ENCODE data around the gene ARSG.
"Not testable (repeated sequence)": the region's sequence is repeated elsewhere in the genome, so short reads cannot be mapped to it uniquely, and the experiment has no call there.

The ARSG gene

DNA sequence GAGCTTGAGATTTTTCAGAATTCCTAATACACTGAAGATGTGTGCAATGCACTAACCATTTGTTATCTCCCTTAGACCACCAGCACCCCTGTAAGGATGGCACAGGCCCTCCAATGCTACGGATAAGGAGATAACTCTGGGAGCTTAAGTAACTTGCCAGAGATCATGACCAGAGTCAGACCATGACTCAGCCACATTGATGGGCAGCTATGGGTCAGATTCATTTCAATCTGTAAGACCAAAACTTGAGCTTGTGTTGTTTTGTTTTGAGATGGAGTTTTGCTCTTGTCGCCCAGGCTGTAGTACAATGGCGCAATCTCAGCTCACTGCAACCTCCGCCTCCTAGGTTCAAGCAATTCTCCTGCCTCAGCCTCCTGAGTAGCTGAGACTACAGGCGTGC lies 63.8 kb downstream of the ARSG start:
- not testable (repeated sequence) for H3K4me3 ChIP-seq (ENCODE audit: low read depth, low read length); H3K27ac ChIP-seq (ENCODE audit: low read depth, low read length); H3K9me3 ChIP-seq (ENCODE audit: control insufficient read depth, insufficient read depth, low read depth, low read length); H3K27me3 ChIP-seq (ENCODE audit: control insufficient read depth, insufficient read depth, low read length); H3K36me3 ChIP-seq (ENCODE audit: control insufficient read depth, insufficient read depth, low read length); H3K9ac ChIP-seq (ENCODE audit: low read length)
- peaks cover 10% of the 10 kb centered on the region for H3K4me1 ChIP-seq (ENCODE audit: control insufficient read depth, insufficient read depth, low read length)

DNA sequence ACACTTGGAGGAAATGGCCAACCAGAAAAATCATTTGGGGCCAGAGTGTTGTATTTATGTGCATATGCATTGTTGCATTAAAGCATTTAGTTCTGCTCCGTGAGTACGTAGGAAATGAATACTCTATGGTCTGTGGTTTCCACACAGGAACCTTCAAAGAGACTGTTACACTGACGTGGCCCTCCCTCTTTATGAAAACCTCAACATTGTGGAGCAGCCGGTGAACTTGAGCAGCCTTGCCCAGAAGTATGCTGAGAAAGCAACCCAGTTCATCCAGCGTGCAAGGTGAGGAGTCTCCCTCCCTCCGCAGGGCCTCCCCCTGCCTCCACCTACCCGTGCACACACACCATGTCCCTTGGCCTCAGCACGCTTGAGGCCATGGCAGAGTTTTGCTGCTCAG lies 65.2 kb downstream of the ARSG start:
- H3K4me1 ChIP-seq (ENCODE audit: control insufficient read depth, insufficient read depth, low read length): peaks cover 16% of the 10 kb centered on the region
- H3K4me3 ChIP-seq (ENCODE audit: low read depth, low read length): no peak overlapping the region
- H3K27me3 ChIP-seq (ENCODE audit: control insufficient read depth, insufficient read depth, low read length): no peaks in the 10 kb centered on the region
- no peak overlapping the region for H3K27ac ChIP-seq (ENCODE audit: low read depth, low read length)
- no peak overlapping the region for H3K9ac ChIP-seq (ENCODE audit: low read length)
- H3K9me3 ChIP-seq (ENCODE audit: control insufficient read depth, insufficient read depth, low read depth, low read length): no peaks in the 10 kb centered on the region
- H3K36me3 ChIP-seq (ENCODE audit: control insufficient read depth, insufficient read depth, low read length): no peaks in the 10 kb centered on the region; the same call in 1 of the 2 replicates

DNA sequence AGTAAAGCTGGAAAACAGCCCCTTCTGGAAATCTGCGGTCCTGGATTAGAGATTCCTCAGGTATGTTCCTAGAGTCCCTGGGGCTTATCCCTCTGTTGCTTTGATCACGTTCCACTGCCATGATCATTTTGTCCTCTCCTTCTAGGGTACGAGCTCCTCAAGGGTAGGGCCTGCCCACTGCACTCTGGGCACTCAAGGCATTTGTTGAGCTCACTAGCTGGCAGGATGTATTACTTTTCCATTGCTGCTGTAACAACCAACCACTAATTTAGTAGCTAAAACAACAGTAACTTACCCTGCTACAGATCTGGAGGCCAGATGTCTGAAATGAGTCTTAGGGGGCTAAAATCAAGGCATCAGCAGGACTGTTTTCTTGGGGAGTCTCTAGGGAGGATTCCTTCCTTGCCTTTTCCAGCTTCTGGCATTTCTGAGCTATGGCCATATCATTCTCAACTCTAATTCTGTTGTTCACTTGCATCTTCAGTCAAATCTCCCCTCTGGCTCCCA lies 65.7 kb downstream of the ARSG start:
- no peak overlapping the region for H3K27ac ChIP-seq (ENCODE audit: low read depth, low read length)

DNA sequence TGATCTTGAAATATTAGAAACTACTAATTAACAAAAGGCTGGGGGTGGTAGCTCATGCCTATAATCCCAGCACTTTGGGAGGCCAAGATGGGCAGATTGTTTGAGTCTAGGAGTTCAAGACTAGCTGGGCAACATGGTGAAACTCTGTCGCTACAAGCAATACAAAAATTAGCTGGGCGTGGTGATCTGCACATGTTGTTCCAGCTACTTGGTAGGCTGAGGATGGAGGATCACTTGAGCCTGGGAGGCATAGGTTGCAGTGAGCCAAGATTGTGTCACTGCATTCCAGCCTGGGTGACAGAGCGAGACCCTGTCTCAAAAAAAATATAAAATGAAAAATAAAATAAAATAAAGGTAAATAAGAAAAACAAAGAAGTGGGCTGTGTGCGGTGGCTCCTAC lies 66.6 kb downstream of the ARSG start:
- Histone ChIP-seq H3K9ac (ENCODE audit: low read length) (no peak overlapping the region), H3K27ac (ENCODE audit: low read depth, low read length) (no peak overlapping the region), H3K27me3 (ENCODE audit: control insufficient read depth, insufficient read depth, low read length) (no peaks in the 10 kb centered on the region), H3K4me1 (ENCODE audit: control insufficient read depth, insufficient read depth, low read length) (peaks cover 16% of the 10 kb centered on the region), H3K9me3 (ENCODE audit: control insufficient read depth, insufficient read depth, low read depth, low read length) (no peaks in the 10 kb centered on the region), H3K36me3 (ENCODE audit: control insufficient read depth, insufficient read depth, low read length) (no peaks in the 10 kb centered on the region; the same call in 1 of the 2 replicates), H3K4me3 (ENCODE audit: low read depth, low read length) (no peak overlapping the region)

More for the DNA sequence above, 65.7 kb downstream of the ARSG start:
- Histone ChIP-seq H3K9me3 (ENCODE audit: control insufficient read depth, insufficient read depth, low read depth, low read length) (no peaks in the 10 kb centered on the region), H3K4me3 (ENCODE audit: low read depth, low read length) (no peak overlapping the region), H3K36me3 (ENCODE audit: control insufficient read depth, insufficient read depth, low read length) (no peaks in the 10 kb centered on the region; the same call in 1 of the 2 replicates), H3K4me1 (ENCODE audit: control insufficient read depth, insufficient read depth, low read length) (peaks cover 16% of the 10 kb centered on the region), H3K9ac (ENCODE audit: low read length) (no peak overlapping the region), H3K27me3 (ENCODE audit: control insufficient read depth, insufficient read depth, low read length) (no peaks in the 10 kb centered on the region)

DNA sequence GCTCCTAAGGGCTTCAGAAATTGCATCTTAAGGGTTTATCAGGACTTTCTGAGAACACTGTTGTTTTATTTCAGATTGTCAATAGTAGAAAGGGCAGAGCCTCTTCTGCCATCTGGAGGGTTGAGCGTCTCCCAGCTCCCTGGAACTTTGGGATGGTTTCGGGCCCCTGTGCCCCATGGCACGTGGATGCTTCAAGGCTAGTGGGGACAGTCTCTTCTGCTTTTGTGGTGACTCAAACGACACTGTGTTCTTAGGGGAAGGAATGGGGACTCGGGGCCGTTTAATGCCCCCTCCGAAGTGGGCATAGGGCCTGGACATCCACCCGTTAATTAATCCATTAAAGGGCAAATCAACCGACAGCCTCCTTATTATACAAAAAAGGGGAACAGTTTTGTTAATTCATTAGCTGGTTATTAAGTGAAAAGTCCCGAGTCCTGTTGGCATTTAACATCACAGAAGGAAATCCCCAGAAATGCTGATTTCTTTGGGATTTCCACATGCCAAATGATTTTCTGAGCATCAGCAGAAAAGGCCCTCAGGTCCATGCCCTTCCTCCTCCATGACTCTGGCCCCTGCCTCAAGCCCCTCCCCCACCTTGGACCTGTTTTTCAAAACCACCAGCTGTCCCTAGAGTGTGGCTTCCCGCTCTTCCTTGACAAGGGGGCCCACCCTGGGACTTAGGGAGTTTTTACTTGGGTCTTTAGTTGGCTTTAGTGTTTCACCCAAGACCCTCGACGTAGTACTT lies 68.7 kb downstream of the ARSG start:
- no peaks in the 10 kb centered on the region; the same call in 1 of the 2 replicates for H3K36me3 ChIP-seq (ENCODE audit: control insufficient read depth, insufficient read depth, low read length)
- H3K27ac ChIP-seq (ENCODE audit: low read depth, low read length): no peak overlapping the region
- no peak overlapping the region for H3K9ac ChIP-seq (ENCODE audit: low read length)
- no peaks in the 10 kb centered on the region for H3K27me3 ChIP-seq (ENCODE audit: control insufficient read depth, insufficient read depth, low read length)
- H3K4me3 ChIP-seq (ENCODE audit: low read depth, low read length): no peak overlapping the region
- peaks cover 16% of the 10 kb centered on the region for H3K4me1 ChIP-seq (ENCODE audit: control insufficient read depth, insufficient read depth, low read length)
- H3K9me3 ChIP-seq (ENCODE audit: control insufficient read depth, insufficient read depth, low read depth, low read length): no peaks in the 10 kb centered on the region

DNA sequence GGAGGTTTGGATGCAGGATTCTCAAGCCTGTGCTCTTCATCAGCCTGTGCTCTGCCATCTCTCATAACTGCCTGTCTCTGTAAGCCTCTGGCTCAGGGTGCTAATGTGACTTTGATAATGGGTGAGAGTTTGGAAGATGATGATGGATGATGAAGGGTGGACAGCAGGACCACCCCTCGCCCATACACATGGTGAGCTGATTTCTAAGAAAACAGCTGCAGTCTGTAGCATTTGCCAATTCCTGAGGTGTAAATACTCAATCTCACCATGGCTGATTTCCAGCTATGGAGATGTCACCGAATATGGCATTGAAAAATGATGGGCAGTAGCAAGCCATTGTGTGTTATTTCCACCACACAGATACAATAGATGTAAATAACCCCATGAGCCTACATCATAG lies 74.2 kb downstream of the ARSG start:
- Histone ChIP-seq H3K36me3 (ENCODE audit: control insufficient read depth, insufficient read depth, low read length) (no peaks in the 10 kb centered on the region), H3K27ac (ENCODE audit: low read depth, low read length) (no peak overlapping the region), H3K27me3 (ENCODE audit: control insufficient read depth, insufficient read depth, low read length) (no peaks in the 10 kb centered on the region), H3K9ac (ENCODE audit: low read length) (no peak overlapping the region), H3K4me1 (ENCODE audit: control insufficient read depth, insufficient read depth, low read length) (peaks cover 2% of the 10 kb centered on the region; the same call in 1 of the 2 replicates), H3K4me3 (ENCODE audit: low read depth, low read length) (no peak overlapping the region), H3K9me3 (ENCODE audit: control insufficient read depth, insufficient read depth, low read depth, low read length) (no peaks in the 10 kb centered on the region)

DNA sequence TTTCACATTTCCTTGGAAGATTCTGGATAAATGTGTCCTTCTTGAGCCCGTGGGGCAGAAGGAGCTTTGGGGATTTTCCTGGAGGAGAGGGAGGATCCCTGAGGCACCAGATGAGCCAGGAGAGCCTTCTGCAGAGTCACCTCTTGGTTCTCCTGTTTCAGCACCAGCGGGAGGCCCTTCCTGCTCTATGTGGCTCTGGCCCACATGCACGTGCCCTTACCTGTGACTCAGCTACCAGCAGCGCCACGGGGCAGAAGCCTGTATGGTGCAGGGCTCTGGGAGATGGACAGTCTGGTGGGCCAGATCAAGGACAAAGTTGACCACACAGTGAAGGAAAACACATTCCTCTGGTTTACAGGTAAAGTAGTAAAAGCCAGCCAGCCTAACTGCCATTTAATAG lies 77.1 kb downstream of the ARSG start:
- no peaks in the 10 kb centered on the region for H3K9me3 ChIP-seq (ENCODE audit: control insufficient read depth, insufficient read depth, low read depth, low read length)
- H3K27ac ChIP-seq (ENCODE audit: low read depth, low read length): no peak overlapping the region
- H3K36me3 ChIP-seq (ENCODE audit: control insufficient read depth, insufficient read depth, low read length): no peaks in the 10 kb centered on the region
- no peaks in the 10 kb centered on the region for H3K4me1 ChIP-seq (ENCODE audit: control insufficient read depth, insufficient read depth, low read length)
- H3K4me3 ChIP-seq (ENCODE audit: low read depth, low read length): no peak overlapping the region
- no peaks in the 10 kb centered on the region for H3K27me3 ChIP-seq (ENCODE audit: control insufficient read depth, insufficient read depth, low read length)
- no peak overlapping the region for H3K9ac ChIP-seq (ENCODE audit: low read length)

DNA sequence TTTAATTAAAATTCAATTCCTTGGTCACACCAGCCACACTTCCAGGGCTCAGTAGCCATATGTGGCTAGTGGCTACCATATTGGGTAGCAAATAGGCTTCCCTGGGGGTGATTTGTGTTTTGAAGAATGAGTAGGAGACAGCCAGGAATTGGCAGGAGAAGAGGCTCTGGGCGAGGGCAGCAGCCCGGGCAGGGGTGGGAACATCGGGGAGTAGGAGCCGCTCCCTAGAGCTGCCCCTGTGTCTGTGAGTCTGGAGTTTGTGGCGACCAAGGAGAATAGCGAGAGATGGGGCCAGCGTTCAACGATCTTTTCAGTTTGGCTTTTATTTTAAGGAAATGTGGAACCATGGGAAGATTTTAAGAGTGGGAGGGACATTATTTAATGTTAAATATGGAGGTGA lies 84.3 kb downstream of the ARSG start:
- Histone ChIP-seq H3K9me3 (ENCODE audit: control insufficient read depth, insufficient read depth, low read depth, low read length) (no peaks in the 10 kb centered on the region), H3K4me3 (ENCODE audit: low read depth, low read length) (no peak overlapping the region), H3K36me3 (ENCODE audit: control insufficient read depth, insufficient read depth, low read length) (no peaks in the 10 kb centered on the region), H3K27ac (ENCODE audit: low read depth, low read length) (no peak overlapping the region), H3K27me3 (ENCODE audit: control insufficient read depth, insufficient read depth, low read length) (no peaks in the 10 kb centered on the region), H3K4me1 (ENCODE audit: control insufficient read depth, insufficient read depth, low read length) (peaks cover 23% of the 10 kb centered on the region), H3K9ac (ENCODE audit: low read length) (no peak overlapping the region)

DNA sequence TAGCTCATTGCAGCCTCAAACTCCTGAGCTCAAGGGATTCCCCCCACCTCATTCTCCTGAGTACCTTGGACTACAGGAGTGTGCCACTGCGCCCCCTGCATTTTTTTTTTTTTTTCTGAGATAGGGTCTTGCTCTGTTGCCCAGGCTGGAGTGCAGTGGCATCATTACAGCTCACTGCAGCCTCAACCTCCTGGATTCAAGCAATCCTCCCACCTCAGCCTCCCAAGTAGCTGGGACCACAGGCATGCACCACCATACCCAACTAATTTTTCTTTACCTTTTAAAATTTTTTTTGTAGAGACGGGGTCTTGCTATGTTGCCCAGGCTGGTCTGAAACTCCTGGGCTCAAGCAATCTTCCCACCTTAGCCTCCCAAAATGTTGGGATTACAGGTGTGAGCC lies 84.9 kb downstream of the ARSG start:
- H3K36me3 ChIP-seq (ENCODE audit: control insufficient read depth, insufficient read depth, low read length); H3K27me3 ChIP-seq (ENCODE audit: control insufficient read depth, insufficient read depth, low read length); H3K4me3 ChIP-seq (ENCODE audit: low read depth, low read length); H3K9ac ChIP-seq (ENCODE audit: low read length); H3K9me3 ChIP-seq (ENCODE audit: control insufficient read depth, insufficient read depth, low read depth, low read length); H3K27ac ChIP-seq (ENCODE audit: low read depth, low read length): not testable (repeated sequence)
- peaks cover 23% of the 10 kb centered on the region for H3K4me1 ChIP-seq (ENCODE audit: control insufficient read depth, insufficient read depth, low read length)

DNA sequence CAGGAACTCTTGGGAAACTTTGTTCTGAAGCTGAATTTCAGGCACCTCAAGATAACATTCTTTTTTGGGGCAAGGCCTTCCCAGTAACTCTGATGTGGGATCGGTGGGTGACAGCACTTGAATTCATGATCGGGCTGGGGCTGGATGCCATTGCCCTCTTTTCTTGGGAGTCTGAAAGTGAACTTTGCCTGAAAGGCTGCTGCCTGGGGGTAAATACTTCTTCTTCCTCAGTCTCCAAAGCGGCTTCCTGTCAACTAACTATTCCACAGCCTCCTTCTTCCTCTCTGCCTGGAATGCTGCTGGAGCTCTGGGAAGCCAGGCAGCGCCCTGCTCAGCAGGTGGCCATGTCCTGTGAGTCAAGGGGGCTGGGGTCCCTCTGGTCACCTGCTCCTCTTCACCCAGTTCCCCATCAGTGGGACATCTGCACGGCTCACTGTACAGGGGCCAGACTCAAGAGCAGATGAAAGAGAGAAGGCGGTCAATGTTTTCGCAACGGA lies 86.5 kb downstream of the ARSG start:
- H3K4me1 ChIP-seq (ENCODE audit: control insufficient read depth, insufficient read depth, low read length): peaks cover 23% of the 10 kb centered on the region
- H3K9ac ChIP-seq (ENCODE audit: low read length): peak overlapping the region; percentile 39
- H3K27me3 ChIP-seq (ENCODE audit: control insufficient read depth, insufficient read depth, low read length): no peaks in the 10 kb centered on the region
- no peaks in the 10 kb centered on the region for H3K36me3 ChIP-seq (ENCODE audit: control insufficient read depth, insufficient read depth, low read length)
- no peak overlapping the region for H3K4me3 ChIP-seq (ENCODE audit: low read depth, low read length)
- H3K9me3 ChIP-seq (ENCODE audit: control insufficient read depth, insufficient read depth, low read depth, low read length): no peaks in the 10 kb centered on the region
- H3K27ac ChIP-seq (ENCODE audit: low read depth, low read length): no peak overlapping the region

DNA sequence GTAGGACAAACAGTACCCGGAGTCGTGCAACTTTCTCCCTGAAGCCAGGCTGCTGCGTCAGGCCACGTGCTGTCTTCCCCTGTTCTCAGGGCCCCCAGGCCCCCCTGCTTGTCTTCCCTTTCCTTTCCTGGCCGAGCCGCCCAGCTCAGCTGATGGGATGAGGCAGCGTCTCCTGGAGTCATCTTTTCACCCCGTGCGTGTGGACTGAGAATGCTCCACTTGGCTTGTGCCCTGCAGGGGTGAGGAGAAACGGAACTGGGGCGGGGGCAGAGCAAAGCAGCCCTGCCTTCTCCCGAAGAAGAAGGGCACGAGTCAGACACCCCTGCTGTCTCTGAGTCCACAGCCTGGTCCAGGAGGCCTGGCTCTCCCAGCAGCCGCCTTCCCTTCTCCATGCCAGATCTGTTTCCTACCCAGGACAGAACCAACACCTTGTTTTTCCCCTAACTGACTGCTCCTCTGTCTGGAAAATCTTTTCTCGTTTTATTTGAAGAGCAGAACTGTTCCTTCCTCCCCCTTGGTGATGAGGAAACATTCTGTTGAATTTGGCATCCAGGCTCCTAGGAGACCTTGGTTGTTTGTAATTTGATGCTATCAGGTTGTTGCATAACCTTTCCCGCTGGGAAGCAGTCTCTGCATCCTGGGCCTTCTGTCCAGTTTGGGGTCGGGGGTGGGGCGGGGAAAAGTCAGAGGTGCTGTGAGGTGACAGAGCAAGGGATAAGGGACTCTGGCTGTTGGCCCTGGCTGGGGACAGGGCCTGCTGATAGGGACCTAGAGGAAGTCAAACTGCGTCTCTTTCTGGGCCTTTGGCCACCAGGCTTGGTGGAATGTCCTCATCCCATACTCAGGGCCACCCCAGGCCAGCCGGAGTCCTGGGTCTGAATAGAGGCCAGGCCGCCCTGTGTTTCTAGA lies 87.2 kb downstream of the ARSG start:
- no peaks in the 10 kb centered on the region for H3K36me3 ChIP-seq (ENCODE audit: control insufficient read depth, insufficient read depth, low read length)
- no peaks in the 10 kb centered on the region for H3K9me3 ChIP-seq (ENCODE audit: control insufficient read depth, insufficient read depth, low read depth, low read length)
- H3K4me3 ChIP-seq (ENCODE audit: low read depth, low read length): no peak overlapping the region
- H3K9ac ChIP-seq (ENCODE audit: low read length): peak overlapping the region; percentile 39
- peaks cover 23% of the 10 kb centered on the region for H3K4me1 ChIP-seq (ENCODE audit: control insufficient read depth, insufficient read depth, low read length)
- no peaks in the 10 kb centered on the region for H3K27me3 ChIP-seq (ENCODE audit: control insufficient read depth, insufficient read depth, low read length)
- no peak overlapping the region for H3K27ac ChIP-seq (ENCODE audit: low read depth, low read length)

Measured in HUES6 (cell line).